Measurements from ENCODE around the gene PGAP6.
"Not testable (repeated sequence)": the region's sequence is repeated elsewhere in the genome, so short reads cannot be mapped to it uniquely, and the experiment has no call there.

Gene PGAP6

DNA sequence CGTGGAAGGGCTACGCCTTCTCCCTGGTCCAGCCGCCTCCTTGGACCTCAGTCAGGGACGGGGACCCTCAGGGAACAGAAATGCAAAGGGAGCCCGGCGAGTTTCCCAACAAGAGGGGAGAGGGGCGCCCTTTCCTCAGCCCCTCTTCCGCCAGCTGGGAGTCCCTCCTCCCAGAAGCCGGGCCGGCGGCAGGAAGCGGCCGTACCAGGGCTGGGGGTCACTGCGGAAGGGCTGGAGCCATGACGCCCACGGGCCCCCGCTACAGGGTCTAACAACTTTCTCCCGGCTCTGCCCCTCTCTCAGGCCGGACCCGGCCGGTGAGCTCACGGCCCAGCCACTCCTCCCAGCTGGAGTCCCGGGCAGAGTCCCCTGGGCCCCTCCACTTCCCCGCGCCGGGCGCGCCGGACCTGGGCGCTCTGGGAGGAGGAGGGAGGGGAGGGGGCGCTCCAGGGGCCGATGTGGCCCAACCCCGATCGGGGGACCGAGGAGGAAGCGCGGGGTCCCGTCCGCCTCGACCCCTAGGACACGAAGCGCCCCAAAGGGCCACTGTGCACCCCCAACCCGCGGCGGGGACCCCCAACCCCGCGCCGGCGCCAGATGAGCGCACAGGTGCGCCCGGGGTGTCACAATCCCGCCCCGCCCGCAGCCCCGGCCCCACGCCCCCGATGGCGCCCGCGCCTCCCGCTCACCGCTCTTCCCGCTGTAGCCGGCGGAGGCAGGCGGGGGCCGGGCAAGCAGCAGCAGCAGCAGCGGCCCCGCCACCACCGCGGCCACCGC lies 578 bp downstream of the PGAP6 start:
- no peak for DNase-seq
- in situ Hi-C loops (cut with MboI; ENCODE audit: low pct_unique_long_range_greater_than_20kb, low sequenced_read_pairs): no loop called here

DNA sequence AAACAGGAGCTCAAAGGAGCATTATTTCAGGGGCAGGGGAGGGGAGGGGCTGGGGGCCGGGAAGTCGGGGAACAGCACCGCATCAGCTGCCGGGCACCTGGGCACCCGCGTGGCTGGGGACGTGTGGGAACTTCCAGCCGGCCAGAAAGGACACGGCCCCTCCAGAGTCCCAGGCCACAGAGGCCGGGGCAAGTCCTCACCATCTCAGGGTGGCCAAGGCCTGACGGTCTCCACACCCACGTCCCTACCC lies 1.1 kb downstream of the PGAP6 start:
- in situ Hi-C loops (cut with MboI; ENCODE audit: low pct_unique_long_range_greater_than_20kb, low sequenced_read_pairs): no loop called here
- DNase-seq: no peak

DNA sequence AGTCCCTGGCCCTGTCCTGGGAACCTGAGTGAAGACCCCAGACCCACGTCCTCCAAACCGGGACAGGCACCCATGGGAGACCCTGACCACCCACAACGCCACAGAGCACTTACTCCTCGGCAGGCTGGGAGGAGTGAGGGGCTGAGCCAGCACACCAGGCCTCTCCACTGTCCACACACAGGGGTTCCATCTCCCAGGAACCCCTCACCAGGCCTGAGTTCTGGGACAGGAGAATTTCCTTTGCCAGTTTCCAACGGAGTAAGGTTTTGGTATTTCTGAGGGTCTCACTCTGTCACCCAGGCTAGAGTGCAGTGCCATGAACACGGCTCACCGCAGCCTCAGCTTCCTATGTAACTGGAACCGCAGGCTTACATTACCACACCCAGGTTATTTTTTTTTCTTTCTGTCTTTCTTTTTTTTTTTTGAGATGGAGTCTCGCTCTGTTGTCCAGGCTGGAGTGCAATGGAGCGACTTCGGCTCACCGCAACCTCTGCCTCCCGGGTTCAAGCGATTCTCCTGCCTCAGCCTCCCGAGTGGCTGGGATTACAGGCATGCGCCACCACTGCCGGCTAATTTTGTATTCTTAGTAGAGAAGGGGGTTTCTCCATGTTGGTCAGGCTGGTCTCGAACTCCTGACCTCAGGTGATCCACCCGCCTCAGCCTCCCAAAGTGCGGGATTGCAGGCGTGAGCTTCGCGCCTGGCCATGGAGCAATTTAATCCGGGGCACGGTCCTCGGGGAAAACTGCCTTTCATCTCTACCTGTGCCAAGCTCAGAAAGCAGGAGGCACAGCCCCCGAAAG lies 1.6 kb downstream of the PGAP6 start:
- DNase-seq: no peak

DNA sequence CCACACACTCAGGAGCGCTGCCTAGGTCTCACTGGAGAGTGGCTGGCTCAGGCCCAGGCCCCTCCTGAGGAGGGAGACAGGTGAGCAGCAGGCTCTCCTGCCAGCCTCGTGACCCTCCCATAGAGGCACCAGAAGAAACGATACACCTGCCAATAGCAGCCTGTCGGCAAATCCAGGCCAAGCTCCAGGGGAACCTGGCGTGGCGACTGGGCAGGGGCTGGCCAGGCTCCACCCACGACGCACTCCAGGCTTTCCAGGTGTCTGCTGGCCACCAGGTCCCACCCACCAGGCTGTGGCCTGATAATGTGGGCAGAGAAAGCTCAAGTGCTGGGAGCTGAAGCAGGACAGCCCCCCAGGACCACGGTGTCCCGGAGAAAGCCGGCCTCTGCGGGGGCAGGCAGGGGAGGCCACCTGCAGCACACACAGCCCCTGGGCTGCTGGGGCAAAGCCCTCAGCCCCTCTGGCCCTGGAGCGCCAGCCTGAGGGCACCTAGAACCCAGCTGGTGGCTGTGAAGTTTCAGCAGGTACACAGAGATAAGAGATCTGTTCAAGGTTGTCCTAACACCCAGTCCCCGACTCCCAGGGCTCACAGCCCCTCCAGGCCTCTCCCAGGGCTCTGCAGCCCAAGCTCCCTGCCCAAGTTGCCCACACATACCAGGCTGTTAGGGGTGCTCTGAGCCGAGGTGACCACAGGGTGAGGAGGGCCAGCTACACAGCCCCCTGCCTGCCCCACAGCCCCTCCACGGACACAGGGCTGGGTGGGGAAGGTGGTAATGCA lies 2.4 kb downstream of the PGAP6 start:
- no peak for DNase-seq
- in situ Hi-C loops (cut with MboI; ENCODE audit: low pct_unique_long_range_greater_than_20kb, low sequenced_read_pairs): no loop called here

More for the DNA sequence above, 1.6 kb downstream of the PGAP6 start:
- in situ Hi-C loops (cut with MboI; ENCODE audit: low pct_unique_long_range_greater_than_20kb, low sequenced_read_pairs): no loop called here

DNA sequence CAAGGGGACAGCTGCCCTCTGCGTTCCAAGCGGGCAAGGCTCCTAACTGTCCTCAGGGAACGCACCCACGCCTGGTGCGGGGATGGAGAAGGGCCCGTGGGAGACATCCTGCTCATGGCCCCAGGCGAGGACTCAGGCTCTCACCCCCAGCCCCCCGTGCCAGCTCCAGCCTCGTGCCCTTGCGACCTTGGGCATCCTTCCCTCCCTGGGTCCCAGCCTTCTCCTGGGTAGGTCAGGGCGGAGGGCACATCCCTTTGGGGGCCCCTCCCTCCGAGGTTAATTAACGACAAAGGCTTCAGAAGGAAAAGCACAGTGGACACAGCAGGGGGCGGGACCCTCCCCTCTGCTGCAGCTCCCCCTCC lies 3.0 kb downstream of the PGAP6 start:
- in situ Hi-C loops (cut with MboI; ENCODE audit: low pct_unique_long_range_greater_than_20kb, low sequenced_read_pairs): no loop called here
- DNase-seq: no peak

DNA sequence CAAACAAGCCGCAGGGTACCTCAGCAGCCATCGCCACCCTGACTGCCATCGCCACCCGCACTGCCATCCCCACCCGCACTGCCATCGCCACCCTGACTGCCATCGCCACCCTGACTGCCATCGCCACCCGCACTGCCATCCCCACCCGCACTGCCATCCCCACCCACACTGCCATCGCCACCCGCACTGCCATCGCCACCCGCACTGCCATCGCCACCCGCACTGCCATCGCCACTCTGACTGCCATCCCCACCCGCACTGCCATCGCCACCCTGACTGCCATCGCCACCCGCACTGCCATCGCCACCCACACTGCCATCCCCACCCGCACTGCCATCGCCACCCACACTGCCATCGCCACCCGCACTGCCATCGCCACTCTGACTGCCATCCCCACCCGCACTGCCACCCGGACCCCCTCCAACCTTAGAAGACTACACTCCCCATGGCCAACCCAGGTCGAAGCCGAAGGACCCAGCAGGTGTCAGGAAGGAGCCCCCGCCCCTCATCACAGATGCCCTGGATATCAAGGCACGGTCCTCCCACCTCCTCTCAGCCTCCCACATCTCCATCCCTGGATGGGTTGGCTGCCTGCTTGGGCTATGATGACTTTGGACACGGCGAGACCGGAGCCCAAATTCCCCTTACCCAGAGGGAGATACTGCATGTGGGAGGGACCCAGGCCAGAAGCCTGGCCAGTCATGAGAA lies 3.5 kb downstream of the PGAP6 start:
- in situ Hi-C loops (cut with MboI; ENCODE audit: low pct_unique_long_range_greater_than_20kb, low sequenced_read_pairs); DNase-seq: not testable (repeated sequence)

DNA sequence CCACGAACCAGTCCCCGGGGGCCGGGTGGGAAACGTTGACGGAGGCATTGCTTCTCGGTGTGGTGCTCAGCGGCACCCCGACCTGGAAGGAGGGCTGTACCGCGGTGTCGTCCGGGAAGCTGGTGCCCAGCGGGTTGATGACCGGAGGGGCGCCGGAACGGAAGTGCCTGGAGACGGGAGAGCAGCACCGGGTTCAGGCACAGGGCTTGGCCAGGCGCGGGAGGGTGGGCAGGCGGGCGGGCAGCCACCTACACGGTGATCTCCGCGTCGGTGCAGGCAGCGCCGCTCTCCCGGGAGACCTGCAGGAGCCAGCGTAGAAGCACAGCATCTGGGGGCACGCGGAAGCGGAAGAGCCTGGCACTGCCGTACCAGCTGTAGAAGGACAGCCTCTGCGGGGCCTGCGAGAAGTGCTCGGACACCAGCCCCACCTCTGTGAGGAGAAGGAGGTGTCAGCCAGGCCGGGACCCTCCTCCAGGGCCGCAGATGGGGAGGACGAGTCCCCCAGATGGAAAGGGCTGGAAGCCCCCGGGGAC lies 4.3 kb downstream of the PGAP6 start:
- no peak for DNase-seq
- in situ Hi-C loops (cut with MboI; ENCODE audit: low pct_unique_long_range_greater_than_20kb, low sequenced_read_pairs): no loop called here

DNA sequence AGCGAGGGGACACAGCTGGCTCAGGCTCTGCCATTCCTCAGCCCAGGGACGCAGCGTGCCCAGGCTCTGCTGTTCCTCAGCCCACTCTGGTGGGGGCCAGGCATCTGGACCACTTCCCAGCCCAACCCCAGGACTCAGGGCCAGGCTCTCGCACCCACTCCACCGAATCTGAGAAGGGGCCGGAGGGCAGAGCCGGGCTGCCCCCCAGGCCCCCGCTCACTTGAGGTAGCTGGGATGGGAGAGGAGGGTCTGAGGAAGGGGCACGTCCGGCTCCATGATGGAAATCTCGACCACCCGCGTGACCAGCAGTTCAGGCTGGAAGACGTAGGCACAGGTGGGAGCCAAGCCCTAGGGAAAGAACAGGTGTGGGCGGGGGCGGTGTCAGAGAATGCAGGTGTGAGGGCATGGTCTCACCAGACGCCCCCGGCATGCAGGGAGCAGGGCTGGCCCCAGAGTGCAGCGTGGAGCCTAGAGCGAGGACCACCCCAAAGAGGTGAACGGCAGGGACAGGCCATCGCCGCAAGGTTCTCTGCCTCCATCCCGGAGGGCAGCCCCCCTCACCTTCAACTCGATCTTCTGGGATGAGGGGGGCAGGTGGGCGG lies 4.9 kb downstream of the PGAP6 start:
- DNase-seq: no peak

DNA sequence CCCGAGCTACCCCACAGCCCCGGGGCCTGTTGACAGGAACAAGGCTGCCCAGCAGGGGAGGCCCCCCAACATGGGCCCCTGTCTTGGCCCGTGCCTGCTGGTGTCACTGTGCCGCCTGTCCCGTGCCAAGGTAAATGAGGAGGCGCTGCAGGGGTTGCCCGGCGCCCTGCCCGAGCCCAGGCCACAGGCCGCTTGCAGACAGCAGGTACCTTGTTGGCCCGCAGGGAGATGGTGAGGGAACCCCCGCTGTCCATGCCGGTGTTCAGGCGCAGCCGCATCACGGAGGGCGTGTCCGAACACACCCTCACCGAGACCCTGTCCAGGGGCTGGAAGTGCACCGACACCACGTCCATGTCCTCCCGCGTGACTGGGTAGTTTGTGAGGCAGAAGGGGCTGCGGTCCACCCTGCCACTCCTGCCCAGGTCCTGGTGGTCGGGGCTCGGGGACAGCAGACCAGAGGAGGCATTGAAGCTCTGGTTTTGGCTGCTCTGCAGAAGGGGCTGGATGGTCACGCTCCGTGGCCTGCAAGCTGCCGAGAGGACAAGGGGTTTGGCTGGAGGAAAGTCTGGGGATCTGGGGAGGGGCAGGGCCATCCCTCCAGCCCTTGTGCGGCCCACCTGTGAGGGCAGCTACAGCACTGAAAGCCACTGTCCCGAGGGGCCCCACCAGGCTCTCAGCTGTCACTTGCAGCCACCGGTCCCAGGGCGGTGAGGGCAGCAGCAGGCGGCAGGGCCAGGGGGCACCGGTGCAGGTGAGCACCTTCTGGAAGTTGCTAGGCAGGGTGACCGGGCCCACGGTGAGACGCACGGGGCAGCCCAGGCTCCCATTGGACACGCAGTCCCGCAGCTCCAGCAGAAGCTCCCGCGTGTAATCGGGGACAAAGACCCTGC lies 5.6 kb downstream of the PGAP6 start:
- DNase-seq: no peak
- in situ Hi-C loops (cut with MboI; ENCODE audit: low pct_unique_long_range_greater_than_20kb, low sequenced_read_pairs): no loop called here

More for the DNA sequence above, 4.9 kb downstream of the PGAP6 start:
- in situ Hi-C loops (cut with MboI; ENCODE audit: low pct_unique_long_range_greater_than_20kb, low sequenced_read_pairs): no loop called here

DNA sequence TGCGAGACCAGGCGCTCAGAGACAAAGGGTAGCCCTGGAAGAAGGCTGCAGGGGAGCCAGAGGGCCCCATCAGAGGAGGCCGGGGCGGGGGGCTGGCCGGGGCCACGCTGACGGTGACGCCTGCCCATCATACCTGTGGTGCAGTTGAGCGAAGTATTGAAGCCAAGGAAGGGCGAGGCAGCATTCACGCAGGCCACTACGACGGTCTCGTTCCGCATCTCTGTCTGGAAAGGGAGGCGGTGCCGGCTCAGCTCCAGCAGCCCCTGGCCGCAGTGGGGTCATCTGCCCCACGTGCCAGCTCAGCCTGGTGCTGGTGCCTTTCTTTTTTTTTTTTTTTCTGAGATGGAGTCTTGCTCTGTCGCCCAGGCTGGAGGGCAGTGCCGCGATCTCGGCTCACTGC lies 6.6 kb downstream of the PGAP6 start:
- no peak for DNase-seq
- in situ Hi-C loops (cut with MboI; ENCODE audit: low pct_unique_long_range_greater_than_20kb, low sequenced_read_pairs): no loop called here

DNA sequence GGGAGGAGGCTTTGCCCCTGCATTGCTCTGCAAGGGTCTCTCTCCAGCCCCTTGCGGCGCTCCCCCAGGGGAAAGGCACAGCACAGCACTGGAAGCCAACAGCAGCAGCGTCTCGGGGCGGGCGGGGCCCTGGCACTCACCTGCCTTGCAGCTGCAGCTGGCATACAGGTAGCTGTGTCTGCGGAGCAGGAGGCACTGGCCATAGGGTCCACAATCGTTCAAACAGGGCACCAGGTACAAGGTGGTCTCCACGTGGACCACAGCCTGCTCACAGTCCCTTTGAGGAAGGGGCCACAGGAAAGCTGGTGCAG lies 7.2 kb downstream of the PGAP6 start:
- DNase-seq: no peak
- in situ Hi-C loops (cut with MboI; ENCODE audit: low pct_unique_long_range_greater_than_20kb, low sequenced_read_pairs): no loop called here

DNA sequence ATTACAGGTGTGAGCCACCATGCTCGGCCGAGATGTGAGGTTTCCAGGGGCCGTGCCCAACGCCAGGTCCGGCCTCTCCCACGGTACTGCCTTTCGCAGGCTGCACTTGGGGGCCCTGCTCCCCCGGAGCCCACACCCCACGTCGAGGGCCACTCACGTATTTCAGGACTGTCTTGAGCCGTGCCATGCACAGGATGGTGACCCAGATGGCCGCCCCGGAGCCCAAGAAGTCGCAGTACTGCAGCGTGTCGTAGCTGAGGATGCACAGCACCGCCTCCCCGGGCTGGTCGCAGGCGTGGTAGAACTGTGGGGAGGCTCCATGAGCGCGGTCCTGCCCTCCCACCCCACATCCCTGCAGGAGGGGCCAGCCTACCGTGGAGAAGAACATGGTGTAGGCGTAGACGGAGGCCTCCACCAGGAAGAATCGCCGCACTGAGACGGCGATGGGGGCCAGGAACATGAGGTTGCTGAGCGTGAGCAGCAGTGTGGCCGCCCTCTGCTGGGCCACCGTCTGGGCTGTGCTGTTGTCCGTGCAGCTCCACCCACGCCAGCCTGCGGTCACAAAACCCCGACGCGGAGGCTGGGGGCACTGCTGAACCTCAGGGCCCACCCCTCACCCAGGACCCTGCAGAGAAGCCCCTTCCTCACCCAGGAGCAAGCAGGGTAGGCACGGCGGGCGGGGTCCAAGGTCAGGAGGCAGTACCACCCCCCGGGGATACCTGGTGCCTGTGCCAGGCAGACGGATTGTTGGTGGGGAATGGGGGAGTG lies 7.7 kb downstream of the PGAP6 start:
- in situ Hi-C loops (cut with MboI; ENCODE audit: low pct_unique_long_range_greater_than_20kb, low sequenced_read_pairs): no loop called here
- no peak for DNase-seq

DNA sequence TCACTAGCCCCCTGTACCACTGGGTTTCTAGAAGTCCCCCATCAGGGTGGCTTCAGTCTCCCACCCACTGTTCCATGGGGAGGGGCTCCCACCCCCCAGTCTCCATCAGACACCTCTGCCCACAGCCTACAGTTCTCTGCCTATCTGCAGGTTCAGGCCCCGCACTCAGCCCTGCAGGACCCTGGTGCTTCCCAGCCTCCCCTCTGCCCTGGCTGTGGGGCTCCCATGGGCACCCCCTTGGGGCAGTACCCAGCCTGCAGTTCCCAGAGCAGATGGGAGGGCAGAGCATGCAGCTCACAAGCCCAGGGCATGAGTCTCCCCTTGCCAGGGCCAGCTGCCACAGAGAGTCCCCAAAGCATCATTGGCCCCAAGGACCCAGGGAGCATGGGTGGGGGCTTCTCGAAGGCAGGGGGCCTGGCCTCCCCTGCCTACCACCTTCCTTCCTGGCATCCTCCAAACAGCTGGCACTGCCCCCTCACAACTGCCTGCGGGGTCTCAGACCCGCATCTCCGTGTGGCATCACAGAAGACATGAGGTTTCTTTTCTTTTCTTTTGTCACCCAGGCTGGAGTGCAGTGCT lies 8.7 kb downstream of the PGAP6 start:
- DNase-seq: no peak
- in situ Hi-C loops (cut with MboI; ENCODE audit: low pct_unique_long_range_greater_than_20kb, low sequenced_read_pairs): no loop called here

DNA sequence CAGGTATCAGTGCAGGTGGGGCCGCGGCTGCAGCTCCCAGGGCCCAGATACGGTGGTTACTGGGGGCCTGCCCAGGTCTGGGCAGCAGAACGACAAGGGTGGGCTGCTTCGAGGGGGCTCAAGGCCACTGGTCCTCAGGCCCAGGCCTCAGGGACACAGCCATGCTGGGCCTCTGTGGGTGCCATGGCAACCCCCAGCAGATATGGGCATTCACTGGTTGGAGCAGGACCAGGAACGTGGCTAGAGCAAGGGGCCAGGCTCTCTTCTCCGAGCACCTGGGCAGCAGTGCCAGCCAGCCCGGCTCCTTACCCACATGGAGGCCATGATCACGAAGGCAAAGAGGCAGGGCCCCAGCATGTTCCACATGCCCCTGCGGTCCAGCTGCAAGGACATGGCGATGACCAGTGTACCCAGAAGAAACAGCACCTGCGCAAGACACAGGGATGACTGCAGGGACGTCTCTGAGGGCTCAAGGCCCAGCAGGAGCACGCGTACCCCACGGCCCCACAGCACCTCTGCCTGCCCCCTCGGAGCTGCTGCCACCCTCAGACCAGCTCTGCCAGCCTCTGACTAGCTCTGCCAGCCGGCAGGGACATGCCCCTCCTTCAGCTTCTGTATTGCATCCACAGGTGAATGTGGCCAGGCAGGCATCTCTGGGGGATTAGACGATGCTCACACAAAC lies 9.3 kb downstream of the PGAP6 start:
- no peak for DNase-seq
- in situ Hi-C loops (cut with MboI; ENCODE audit: low pct_unique_long_range_greater_than_20kb, low sequenced_read_pairs): no loop called here

DNA sequence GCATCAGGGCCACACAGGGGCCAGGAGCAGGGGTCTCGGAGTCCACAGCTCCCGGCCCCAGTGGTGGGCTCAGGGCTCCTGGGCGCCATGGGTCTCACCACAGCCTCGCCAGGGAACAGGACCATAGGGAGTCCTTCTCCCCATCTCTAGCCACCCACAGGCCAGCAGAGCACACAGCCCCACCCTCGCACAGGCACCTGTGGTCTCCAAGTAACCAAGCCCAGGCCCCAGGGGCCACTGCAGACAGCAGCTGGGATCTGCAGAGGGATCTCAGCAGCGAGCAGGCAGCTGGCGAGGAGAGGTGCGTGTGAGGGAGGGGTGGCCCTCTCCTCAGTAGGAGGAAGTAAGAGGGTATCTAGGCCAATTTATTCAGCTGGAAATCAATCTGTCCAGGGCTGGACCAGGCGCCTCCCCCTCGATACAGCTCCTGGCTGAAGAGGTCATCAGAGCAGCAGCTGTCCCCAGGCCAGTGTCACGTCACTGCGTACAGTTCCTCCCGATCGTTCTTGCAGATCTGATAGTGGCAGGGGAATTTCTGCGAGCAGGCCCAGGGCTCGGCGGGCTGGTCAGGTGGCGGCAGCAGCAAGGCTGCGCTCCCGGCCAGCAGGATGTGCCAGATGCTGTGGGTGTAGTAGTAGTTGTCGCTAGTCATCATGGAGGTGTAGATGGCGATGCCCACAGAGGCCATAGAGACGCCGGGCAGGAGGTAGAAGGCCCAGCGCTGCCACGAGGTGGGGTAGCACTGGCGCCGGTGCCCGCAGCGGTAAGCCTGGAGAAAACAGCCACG lies 10.1 kb downstream of the PGAP6 start:
- in situ Hi-C loops (cut with MboI; ENCODE audit: low pct_unique_long_range_greater_than_20kb, low sequenced_read_pairs): no loop called here
- no peak for DNase-seq

DNA sequence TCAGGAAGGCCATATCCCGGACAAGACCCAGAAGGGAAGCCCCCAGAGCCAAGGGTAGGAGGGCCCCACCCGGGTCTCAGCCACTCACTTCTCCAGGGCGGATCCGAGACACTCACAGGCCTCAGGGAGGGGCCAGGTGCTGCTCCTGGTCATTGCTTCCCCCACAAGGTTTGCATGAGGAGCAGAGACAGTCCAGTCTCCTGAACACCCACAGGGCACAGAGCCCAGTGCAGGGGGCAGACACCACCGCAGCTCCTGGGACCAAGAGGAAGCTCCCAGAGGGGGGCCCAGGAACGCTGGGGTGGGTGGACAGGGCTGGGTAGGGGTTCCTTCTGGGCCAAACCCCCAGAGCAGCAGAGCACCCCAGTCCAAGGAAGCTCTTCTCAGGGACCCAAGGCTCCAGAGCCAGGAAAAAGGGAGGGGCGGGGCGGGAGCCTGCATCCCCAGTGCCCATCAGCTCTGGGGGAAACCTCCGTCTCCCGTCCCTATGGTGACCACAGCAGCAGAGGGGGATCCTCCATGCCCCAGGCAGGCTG lies 10.7 kb downstream of the PGAP6 start:
- DNase-seq: no peak
- in situ Hi-C loops (cut with MboI; ENCODE audit: low pct_unique_long_range_greater_than_20kb, low sequenced_read_pairs): no loop called here
